CD4-positive, alpha-beta T cell treated with Interleukin-15 for 4 hours (primary cell): ENCODE data around the gene GID8.

Experiments used
- DNase-seq: peaks from one replicate; pipeline ENCODE4 v3.0.0-alpha.2; 2020; ENCODE audit warnings: low spot score

The GID8 gene

DNA sequence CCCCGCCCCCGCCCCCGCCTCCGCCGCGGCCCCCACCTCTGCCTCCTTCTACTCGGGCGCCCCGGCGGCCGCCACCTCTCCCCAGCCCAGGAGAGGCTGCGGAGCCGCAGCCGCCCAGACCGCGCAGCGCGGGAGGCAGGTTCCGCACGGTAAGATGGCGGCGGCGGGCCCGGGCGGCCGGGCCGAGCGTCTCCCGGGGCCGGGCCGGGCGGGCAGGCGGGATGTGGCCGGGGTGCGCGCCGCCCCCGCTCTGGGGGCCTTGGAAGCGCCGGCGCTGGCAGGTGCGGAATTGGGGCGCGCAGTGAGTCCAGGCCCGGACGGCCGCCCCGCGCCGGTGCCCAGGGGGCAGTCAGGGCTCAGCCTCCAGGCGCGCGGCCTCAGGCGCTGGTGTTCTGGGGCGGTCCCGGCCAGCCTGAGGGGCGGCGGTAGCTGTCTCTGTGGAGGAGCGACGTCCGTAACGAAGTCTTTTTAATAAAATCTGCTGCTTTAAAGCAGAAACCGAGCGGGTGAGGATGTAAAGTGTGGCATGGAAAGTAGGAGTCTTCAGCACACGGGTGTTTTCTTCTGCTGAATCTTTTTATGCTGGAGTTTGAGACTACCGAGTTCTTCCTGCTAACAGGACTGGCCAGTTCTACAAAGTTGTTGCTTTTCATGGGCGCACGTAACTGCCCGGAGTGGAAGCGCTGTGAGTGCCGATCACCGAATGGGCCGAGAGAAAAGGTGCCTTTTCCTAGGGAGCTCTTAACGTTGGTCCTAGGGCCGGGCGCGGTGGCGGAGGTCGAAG is at the start of gene GID8:
Gene GID8 (plus strand): TSS at position 43 of the 784 bp plus-strand sequence. CDS start 3,356 bp downstream, outside the sequence.
- DNase-seq = peak; percentile 35

- no peak for DNase-seq
These were observed 49.5 kb upstream of the GID8 start for GRCh38 chr20:62888406-62888805.

GRCh38 chr20:62888910-62889309 is 49.0 kb upstream of the GID8 start:
- no peak for DNase-seq

DNA sequence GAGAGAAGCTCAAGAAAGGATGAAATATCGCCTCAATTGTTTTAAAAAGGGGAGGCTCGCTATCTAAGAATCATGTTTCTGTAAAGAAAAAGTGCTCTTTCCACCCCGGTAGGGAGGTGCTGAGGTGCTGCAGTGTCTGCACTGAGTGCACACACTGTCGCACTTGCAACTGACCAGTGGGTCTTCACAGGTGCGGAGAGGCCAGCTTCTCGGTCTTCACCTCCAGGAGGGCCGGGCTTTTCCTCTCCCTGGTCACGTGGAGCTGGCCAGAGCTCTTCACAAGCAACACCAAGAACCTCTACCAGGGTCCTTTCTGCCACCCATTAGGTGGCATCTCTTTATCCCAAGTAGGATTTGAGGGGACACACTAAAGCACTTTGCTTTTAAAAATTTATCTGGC is 48.5 kb upstream of the GID8 start:
- no peak for DNase-seq

- DNase-seq = no peak
These were observed 48.1 kb upstream of the GID8 start for GRCh38 chr20:62889871-62890270.

- DNase-seq = no peak
These were observed 47.5 kb upstream of the GID8 start for GRCh38 chr20:62890444-62890843.

- DNase-seq = peak; percentile 27
These were observed 46.8 kb upstream of the GID8 start for GRCh38 chr20:62891111-62891510.

DNA sequence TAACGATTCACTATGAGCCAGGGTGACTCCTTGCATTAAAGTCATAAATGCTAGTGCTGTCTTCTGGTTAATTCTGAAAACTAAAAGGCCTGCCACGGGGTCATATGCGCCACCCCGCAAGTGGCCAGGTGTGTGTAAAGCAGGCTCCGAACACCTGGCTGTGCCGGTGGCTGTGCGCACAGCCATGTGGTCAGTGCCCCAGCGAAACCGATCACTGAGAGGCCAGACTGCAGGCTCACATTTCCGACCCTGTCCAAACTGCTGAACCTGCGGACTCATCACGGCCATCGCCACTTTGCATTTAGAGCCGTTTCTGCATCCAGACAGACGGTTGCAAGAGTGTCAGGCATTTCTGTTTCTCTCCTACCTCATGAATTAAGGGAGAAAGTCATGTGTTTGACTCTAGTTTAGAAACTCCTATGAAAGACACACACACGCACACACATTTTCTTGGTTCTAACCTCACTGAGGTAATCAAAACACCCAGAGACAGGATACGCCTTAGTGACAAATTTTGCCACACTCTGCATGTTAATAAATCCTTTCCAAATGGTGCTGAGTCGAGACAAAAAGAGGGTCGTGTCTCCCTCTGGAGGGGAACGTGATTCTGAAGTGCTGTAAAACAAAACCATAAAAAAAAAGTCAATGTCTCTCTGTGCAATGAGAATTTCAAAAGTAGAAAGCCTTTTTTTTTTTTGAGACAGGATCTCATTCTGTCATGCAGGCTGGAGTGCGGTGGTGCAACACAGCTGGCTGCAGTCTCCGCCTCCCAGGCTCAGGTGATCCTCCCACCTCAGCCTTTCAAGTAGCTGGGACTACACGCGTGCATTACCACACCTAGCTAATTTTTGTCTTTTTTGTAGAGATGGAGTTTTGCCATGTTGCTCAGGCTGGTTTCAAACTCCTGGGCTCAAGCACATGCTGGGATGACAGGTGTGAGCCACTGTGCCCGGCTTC is 45.3 kb upstream of the GID8 start:
- DNase-seq = no peak

- no peak for DNase-seq
These were observed 44.2 kb upstream of the GID8 start for GRCh38 chr20:62893700-62894099.

GRCh38 chr20:62894261-62894660 is 43.7 kb upstream of the GID8 start:
- DNase-seq = no peak

GRCh38 chr20:62895539-62895938 is 42.4 kb upstream of the GID8 start:
- DNase-seq = no peak

GRCh38 chr20:62896526-62896925 is 41.4 kb upstream of the GID8 start:
- no peak for DNase-seq

GRCh38 chr20:62897666-62898065 is 40.3 kb upstream of the GID8 start:
- no peak for DNase-seq

DNA sequence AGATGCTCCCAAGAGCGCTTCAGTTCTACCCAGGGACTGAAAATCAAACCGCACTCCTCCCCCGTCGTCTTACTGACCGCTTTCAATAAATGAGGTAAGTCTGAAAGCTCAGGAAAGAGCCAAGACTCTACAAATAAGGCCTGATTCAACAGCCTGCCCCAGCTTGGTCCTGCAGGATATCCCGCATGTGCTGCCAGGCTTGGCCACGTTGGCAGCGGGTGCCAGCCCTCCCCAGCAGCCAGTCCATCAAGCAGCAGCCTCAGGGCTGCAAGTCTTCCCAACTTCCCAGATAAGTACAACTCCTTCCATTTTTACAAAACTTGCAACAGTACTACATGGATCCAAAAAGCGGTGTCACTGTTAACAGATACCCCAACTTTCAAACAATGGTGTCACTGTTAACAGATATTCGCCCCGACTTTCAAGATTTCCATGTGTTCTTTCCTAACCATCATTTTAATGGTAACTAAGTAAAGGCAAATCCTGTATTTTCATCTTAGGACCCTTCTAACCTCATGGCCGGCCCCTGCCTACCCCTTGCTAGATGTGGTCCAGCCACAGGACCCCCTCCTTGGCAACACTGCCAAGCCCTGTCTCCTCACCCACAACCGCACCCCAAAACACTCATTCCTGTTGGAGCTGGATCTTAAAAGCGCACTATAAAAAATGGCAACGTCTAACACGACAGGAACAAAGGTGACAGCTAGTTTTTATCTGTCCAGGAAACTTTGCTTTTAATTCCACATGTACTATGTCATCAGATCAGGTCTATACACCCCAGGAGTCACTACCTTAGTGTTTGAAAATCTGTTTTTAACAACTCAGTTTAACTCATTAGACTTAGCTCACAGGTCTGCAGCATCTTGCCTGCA is 39.6 kb upstream of the GID8 start:
- no peak for DNase-seq

DNA sequence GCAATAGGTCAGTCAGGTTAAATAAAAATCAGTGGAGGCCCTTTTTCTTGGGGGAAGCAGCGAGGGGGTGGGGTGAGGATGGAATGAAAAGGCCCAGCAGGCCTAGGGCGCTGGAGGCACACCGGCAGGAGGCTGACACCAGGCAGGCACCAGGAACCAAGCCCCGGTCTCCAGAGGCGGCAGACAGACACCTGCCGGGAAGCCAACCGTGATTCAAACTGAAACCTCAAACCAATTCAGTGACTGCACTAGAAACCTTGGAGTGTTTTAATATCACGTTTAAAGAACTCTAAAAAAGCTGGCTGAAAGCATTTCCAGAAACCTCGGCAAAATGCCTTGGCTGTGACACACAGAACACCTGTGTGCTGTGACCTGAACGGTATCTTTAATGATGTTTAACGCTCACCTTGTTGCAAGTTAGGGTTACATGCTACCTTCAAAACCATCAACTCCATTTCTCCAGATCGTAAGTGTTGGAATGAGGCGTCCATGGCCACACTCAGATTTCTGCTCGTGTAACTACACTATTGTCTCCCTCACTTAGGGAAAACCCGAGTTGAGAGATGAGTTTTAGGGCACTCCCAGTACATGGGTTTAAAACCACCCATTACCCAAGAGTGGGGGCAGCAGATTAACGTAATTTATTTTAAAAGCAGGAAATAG is 38.8 kb upstream of the GID8 start:
- no peak for DNase-seq

DNA sequence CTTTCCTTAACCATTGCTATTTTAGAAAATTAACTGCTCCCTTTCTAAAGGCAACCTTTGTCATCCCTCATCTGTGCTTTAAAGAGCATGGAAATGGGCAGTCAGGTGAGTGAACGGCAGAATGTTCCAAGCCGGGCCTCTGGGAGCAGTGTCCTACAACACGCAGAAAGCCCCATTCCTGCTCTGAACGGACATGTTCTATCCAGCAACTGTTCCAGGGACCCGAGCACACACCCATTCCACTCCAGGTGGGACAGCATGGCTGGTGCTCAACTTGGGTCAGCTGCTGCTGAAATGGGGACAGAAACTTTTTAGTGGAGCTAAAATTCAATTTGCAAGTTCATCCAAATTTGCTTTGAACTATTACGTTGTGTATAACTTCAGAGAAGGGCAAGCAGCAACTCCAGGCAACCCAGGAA is 38.3 kb upstream of the GID8 start:
- no peak for DNase-seq

DNA sequence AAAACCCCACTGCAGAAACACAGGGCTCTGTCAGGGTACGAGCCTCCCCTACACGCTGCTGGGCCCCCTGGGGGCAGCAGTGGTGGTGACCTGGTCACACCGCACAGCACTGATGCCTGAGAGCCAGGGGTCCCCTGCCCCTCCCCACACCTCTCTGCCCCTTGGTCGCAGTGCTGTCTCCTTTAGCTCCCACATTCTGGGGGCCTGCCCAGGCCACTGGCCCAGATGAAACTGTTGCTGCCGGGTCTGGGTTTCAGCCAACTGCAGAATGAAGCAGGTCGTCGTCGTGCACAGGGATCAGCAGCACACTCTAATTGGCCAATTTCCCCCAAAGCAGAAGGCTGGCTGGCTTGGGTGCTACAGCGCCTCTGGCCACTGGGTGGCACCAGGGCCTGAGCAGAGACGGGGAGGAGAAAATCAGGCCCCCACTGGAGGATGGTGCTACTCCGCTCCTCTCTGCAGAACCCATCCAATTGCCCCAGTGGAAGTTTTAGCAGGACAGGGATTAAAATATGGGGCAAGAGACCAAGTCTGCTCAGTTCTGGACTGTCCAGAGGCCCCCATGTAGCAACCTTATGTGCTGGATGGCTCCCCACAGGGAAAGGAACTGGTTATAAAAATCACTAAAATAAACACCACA is 37.8 kb upstream of the GID8 start:
- DNase-seq = peak; percentile 79

- DNase-seq = no peak
These were observed 37.0 kb upstream of the GID8 start for GRCh38 chr20:62900692-62901584.

- no peak for DNase-seq
These were observed 36.1 kb upstream of the GID8 start for GRCh38 chr20:62901891-62902290.
